ENCODE data around the gene CDC5L. TPM values are rescaled to one million over a fixed set of nuclear protein-coding genes. Genes with fewer than 3 reads are reported as not detected.
A peak's percentile ranks its signal among the peaks of the same experiment; 100 is the strongest.
"Not testable (repeated sequence)": the region's sequence is repeated elsewhere in the genome, so short reads cannot be mapped to it uniquely, and the experiment has no call there.

Gene CDC5L
- polyA plus RNA-seq, 1 donor from 2014 or later = 16.0 TPM

- Mint-ChIP-seq H3K27ac (peak overlapping the region in 1 of 3 donors; percentile 47), H3K27me3 (no peaks in the 10 kb centered on the region), H3K36me3 (peaks cover 35% of the 10 kb centered on the region), H3K4me1 (peaks cover 0 to 6% (median 1%) of the 10 kb centered on the region in 3 donors), H3K4me3 (no peak overlapping the region), H3K9me3 (peaks cover 4 to 16% (median 8%) of the 10 kb centered on the region in 3 donors)
These were observed 55.4 kb downstream of the CDC5L start for GRCh38 chr6:44442833-44443444.

GRCh38 chr6:44444853-44445252, 57.3 kb downstream of the CDC5L start:
- peaks cover 25% of the 10 kb centered on the region for H3K36me3 Mint-ChIP-seq
- peaks cover 4 to 16% (median 8%) of the 10 kb centered on the region in 3 donors for H3K9me3 Mint-ChIP-seq
- H3K27ac Mint-ChIP-seq = no peak overlapping the region
- H3K4me1 Mint-ChIP-seq = peaks cover 0 to 6% (median 0%) of the 10 kb centered on the region in 3 donors
- no peak overlapping the region for H3K4me3 Mint-ChIP-seq
- H3K27me3 Mint-ChIP-seq = no peaks in the 10 kb centered on the region

GRCh38 chr6:44446626-44447300, 59.3 kb downstream of the CDC5L start:
- no peaks in the 10 kb centered on the region for H3K27me3 Mint-ChIP-seq
- peaks cover 0 to 11% (median 2%) of the 10 kb centered on the region in 3 donors for H3K9me3 Mint-ChIP-seq
- no peak overlapping the region for H3K27ac Mint-ChIP-seq
- H3K4me1 Mint-ChIP-seq = peaks cover 0 to 2% (median 0%) of the 10 kb centered on the region in 3 donors
- H3K36me3 Mint-ChIP-seq = peaks cover 19% of the 10 kb centered on the region
- H3K4me3 Mint-ChIP-seq = no peak overlapping the region

GRCh38 chr6:44449181-44449580, 61.7 kb downstream of the CDC5L start:
- not testable (repeated sequence) for H3K4me3 Mint-ChIP-seq, H3K27ac Mint-ChIP-seq, H3K36me3 Mint-ChIP-seq, H3K9me3 Mint-ChIP-seq, H3K4me1 Mint-ChIP-seq, H3K27me3 Mint-ChIP-seq

- H3K27ac Mint-ChIP-seq = peak overlapping the region in 1 of 3 donors; percentile 8
- H3K9me3 Mint-ChIP-seq = no peaks in the 10 kb centered on the region
- H3K4me1 Mint-ChIP-seq = peaks cover 0 to 2% (median 0%) of the 10 kb centered on the region in 3 donors
- no peak overlapping the region for H3K4me3 Mint-ChIP-seq
- no peaks in the 10 kb centered on the region for H3K27me3 Mint-ChIP-seq
- H3K36me3 Mint-ChIP-seq = no peaks in the 10 kb centered on the region
These were observed 64.5 kb downstream of the CDC5L start for GRCh38 chr6:44451803-44452695.

GRCh38 chr6:44452725-44453124, 65.2 kb downstream of the CDC5L start:
- Mint-ChIP-seq H3K27ac (peak overlapping the region in 1 of 3 donors; percentile 41), H3K4me1 (peaks cover 0 to 2% (median 2%) of the 10 kb centered on the region in 3 donors), H3K4me3 (no peak overlapping the region)

GRCh38 chr6:44453146-44453545, 65.6 kb downstream of the CDC5L start:
- Mint-ChIP-seq H3K4me1 (peaks cover 0 to 2% (median 2%) of the 10 kb centered on the region in 3 donors), H3K4me3 (no peak overlapping the region), H3K27ac (peak overlapping the region in 1 of 3 donors; percentile 41), H3K36me3 (no peaks in the 10 kb centered on the region), H3K27me3 (no peaks in the 10 kb centered on the region), H3K9me3 (no peaks in the 10 kb centered on the region)

More at GRCh38 chr6:44452725-44453124, 65.2 kb downstream of the CDC5L start:
- H3K27me3 Mint-ChIP-seq = no peaks in the 10 kb centered on the region
- no peaks in the 10 kb centered on the region for H3K9me3 Mint-ChIP-seq
- H3K36me3 Mint-ChIP-seq = no peaks in the 10 kb centered on the region

DNA sequence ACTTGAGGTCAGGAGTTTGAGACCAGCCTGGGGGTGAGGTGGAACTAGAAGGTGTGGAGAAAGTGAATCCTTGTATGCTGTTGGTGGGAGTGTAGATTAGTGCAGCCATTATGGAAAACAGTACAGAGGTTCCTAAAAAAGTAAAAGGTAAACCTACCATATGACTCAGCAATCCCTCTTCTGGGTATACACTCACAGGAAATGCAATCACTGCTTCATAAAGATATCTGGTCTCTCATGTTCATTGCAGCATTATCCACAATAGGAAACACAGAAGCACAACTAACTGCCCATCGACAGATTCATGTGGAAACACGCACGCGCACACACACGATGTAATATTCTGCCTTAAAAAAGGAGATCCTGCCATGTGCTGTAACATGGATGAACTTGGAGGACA, 66.7 kb downstream of the CDC5L start:
- Mint-ChIP-seq H3K9me3 (no peaks in the 10 kb centered on the region), H3K36me3 (no peaks in the 10 kb centered on the region), H3K27me3 (no peaks in the 10 kb centered on the region), H3K4me3 (no peak overlapping the region), H3K27ac (peak overlapping the region in 1 of 3 donors; percentile 3), H3K4me1 (peaks cover 0 to 2% (median 2%) of the 10 kb centered on the region in 3 donors)

DNA sequence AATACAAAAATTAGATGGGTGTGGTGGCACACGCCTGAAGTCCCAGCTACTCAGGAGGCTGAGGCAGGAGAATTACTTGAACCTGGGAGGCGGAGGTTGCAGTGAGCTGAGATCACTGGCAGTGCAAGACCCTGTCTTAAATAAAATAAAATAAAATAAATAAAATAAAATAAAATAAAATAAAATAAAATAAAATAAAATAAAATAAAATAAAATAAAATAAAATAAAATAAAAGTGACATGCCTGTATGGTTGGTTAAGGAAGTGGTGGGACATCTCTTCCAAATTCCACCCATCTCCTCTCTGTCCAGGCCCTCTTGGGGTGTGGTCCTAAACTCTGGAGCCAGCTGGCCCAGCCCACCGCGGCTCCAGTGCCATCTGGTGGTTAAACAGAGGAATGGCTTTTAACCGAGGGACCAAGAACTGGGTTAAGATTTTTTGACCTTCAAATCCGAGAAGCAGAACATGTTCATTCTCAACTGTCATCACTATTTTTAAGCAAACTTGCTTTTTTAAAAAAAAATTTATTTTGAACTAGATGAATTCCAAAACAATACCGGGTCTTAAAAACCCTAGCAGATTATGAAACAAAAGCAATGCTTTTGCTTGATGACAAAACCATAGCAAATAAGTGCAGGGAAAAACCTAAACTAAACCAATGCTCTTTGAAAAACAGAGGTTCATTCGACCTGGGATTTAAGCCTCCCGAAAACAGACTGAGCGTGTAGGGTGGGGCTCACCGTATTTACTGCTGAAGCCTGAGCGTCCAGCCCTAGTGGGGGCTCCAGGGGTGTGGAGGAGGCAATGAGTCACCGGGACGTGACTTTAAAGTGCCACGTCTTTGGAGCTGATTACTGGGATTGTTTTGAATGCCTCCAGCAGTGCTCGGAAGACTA, 68.8 kb downstream of the CDC5L start:
- Mint-ChIP-seq H3K27ac (no peak overlapping the region), H3K4me1 (peaks cover 0 to 2% (median 2%) of the 10 kb centered on the region in 3 donors), H3K27me3 (peaks cover 1% of the 10 kb centered on the region), H3K9me3 (no peaks in the 10 kb centered on the region), H3K36me3 (no peaks in the 10 kb centered on the region), H3K4me3 (no peak overlapping the region)

DNA sequence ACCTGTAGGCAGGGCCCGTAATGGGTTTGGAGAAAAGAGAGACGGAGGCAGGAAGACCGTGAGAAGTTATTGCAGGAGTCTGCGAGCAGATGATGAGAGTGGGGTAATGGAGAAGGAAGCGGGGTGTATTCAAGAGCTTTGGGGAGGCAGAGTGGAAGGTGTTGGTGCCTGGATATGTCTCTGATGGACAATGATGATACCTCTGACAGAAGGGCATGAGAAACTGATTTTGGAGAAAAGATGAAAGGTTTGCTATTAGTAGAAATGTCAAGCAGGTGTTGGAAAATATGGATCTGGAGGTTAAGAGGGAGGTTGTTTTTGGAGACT, 69.4 kb downstream of the CDC5L start:
- Mint-ChIP-seq H3K4me1 (peaks cover 0 to 2% (median 2%) of the 10 kb centered on the region in 3 donors), H3K27ac (no peak overlapping the region), H3K4me3 (no peak overlapping the region)

DNA sequence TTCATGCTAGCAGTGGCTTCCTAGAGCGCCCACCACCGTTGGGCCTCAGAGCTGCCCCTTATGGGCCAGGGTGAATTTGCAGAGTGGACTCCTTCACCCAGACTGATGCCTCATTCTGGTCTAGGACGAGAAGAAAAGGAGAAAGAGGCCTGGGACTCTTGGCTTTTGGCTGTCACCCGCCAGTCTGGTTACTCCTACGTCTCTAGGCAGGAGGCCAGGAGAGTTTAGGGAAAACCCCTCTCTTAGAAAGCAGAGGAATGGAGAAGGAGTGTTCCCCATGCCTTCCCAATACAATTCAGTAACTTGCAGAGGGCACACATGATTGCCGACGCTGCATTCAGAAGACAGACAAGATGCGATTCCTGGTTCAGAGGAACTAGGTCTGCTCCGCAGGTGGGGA, 70.1 kb downstream of the CDC5L start:
- peaks cover 0 to 3% (median 2%) of the 10 kb centered on the region in 3 donors for H3K4me1 Mint-ChIP-seq
- peak overlapping the region in 1 of 3 donors; percentile 85 for H3K27ac Mint-ChIP-seq
- H3K9me3 Mint-ChIP-seq = no peaks in the 10 kb centered on the region
- peaks cover 1% of the 10 kb centered on the region for H3K27me3 Mint-ChIP-seq
- H3K36me3 Mint-ChIP-seq = no peaks in the 10 kb centered on the region
- H3K4me3 Mint-ChIP-seq = peak overlapping the region in 1 of 4 donors; percentile 34

More for the DNA sequence above, 69.4 kb downstream of the CDC5L start:
- peaks cover 1% of the 10 kb centered on the region for H3K27me3 Mint-ChIP-seq
- H3K9me3 Mint-ChIP-seq = no peaks in the 10 kb centered on the region
- no peaks in the 10 kb centered on the region for H3K36me3 Mint-ChIP-seq

GRCh38 chr6:44458551-44458950, 71.0 kb downstream of the CDC5L start:
- peaks cover 0 to 3% (median 2%) of the 10 kb centered on the region in 3 donors for H3K4me1 Mint-ChIP-seq
- H3K27ac Mint-ChIP-seq = no peak overlapping the region
- no peaks in the 10 kb centered on the region for H3K36me3 Mint-ChIP-seq
- no peaks in the 10 kb centered on the region for H3K9me3 Mint-ChIP-seq
- peaks cover 1% of the 10 kb centered on the region for H3K27me3 Mint-ChIP-seq
- no peak overlapping the region for H3K4me3 Mint-ChIP-seq

DNA sequence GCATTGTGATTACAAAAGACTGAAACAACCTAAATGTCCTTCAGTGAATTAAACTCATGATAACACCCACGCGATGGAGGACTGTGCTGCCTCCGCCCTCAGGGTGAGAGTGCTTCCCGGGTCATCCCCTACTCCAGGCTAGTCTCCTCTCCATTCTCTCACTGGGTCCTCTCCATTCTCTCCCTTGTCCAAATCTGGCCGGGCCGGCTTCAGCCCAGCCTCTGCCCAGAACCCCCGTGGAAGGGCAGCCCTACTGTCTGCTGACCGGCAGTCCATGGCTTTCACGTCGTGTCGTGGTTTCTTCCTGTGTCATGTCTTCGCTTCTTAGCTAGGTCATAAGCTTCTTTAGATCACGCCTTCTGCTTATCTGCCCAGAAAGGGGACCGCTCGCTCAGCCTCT, 74.8 kb downstream of the CDC5L start:
- Mint-ChIP-seq H3K9me3 (no peaks in the 10 kb centered on the region), H3K4me3 (no peak overlapping the region), H3K27ac (no peak overlapping the region), H3K36me3 (no peaks in the 10 kb centered on the region), H3K4me1 (peaks cover 0 to 1% (median under 1%) of the 10 kb centered on the region in 3 donors), H3K27me3 (peaks cover 1% of the 10 kb centered on the region)

Data from IgD-negative memory B cell (primary cell).